Measurements from ENCODE around the gene NYAP2. TPM values are rescaled to one million over a fixed set of nuclear protein-coding genes. Genes with fewer than 3 reads are reported as not detected.

The NYAP2 gene
- total RNA-seq, 1 experiment from 2014 or later: 0.05 TPM

DNA sequence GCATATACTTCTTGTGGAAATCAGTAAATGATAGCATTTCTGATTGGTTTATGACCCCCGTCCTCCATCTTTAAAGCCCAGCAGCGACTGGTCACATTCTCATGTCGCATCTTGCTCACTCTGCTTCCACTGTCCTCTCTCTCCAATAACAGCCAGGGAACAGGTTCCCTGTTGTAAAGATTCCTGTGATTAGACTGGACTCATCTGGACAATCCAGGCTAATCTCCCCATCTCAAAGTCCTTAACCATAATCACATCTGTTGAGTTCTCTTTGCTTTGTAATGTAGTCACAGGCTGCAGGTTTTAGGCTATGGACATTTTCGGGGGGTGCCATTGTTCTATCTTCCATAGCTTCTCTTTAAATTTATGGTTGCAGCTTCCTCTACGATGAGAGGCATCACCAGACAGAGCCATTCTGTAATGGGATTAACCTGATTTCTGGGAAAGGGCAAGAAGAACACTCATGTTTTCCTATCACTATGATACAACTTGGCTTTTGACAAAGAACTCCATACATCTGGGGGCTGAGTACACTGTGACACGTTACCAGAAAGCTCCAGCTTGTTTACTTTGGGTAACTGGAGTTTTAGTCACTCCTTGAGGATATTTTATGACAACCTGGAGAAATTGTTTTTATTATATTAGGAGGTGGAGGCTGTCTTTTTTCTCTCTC, 159.0 kb downstream of the NYAP2 start:
- DNase-seq (ENCODE audit: low spot score): no peak

DNA sequence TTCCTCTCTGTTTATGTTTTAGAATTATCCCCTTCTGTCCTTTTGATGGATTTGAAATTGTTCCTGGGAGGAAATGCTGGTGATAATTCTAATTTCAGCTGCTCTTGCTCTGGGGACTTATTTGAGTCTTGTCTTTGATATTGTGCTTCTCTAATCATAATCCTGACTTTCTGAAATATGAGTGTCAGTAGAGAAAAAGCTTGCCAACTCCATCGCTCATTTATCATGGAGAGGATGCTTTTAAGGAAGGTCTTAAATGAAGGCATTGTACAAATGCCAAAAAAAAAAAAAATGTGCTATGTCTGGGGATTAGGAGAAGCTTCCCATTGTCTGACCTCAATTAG, 159.5 kb downstream of the NYAP2 start:
- no peak for DNase-seq (ENCODE audit: low spot score)

DNA sequence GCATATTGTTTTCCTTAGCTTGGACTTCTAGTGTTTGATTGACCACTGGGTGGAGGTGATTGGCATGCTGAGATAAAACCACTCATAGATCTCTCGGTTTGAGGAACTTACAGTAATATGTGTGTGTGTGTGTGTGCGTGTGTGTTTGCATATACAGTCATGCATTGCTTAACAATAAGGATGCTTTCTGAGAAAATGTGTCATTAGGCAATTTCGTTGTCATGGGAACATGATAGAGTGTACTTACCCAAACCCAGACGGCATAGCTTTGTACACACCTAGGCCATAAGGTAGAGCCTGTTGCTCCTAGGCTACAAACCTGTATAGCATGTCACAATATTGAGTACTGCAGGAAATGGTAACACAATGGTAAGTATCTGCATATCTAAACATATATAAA, 167.3 kb downstream of the NYAP2 start:
- DNase-seq (ENCODE audit: low spot score): peak; percentile 7

DNA sequence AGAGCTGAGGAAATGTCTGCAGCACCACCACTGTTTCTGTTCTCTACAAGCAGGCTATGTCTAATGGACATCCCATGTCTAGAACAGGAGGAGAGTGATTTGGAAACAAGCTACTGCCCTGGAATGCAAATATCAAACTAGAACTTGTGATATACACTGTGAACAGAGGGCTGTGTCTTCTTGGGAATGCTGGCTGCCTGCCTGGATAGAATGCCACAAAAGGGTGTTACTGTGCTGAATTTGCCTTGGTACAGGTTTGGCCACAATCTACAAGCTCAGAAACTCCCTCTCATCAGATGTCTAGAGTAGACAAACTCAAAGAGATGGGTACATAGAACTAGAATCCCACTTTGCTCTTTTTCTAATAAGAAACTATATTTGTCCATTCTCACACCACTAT, 170.5 kb downstream of the NYAP2 start:
- no peak for DNase-seq (ENCODE audit: low spot score)

DNA sequence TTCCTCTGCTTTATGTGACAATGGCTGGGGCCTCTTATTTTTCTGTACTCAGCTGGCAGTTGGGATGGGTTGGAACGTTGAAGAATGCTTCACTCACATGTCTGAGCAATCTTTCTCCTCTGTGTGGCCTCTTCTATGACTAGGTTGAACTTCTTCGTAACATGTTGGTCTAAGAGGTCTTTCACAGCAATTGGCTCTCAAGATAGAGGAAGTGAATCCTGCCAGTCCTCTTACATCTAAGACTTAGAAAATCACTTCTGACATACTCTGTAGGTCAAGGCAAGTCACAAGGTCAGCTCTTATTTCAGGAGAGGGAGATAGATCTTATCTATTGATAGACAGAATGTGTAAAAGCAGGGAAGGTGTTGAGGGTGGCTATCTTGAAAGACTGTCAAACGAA, 174.1 kb downstream of the NYAP2 start:
- no peak for DNase-seq (ENCODE audit: low spot score)

DNA sequence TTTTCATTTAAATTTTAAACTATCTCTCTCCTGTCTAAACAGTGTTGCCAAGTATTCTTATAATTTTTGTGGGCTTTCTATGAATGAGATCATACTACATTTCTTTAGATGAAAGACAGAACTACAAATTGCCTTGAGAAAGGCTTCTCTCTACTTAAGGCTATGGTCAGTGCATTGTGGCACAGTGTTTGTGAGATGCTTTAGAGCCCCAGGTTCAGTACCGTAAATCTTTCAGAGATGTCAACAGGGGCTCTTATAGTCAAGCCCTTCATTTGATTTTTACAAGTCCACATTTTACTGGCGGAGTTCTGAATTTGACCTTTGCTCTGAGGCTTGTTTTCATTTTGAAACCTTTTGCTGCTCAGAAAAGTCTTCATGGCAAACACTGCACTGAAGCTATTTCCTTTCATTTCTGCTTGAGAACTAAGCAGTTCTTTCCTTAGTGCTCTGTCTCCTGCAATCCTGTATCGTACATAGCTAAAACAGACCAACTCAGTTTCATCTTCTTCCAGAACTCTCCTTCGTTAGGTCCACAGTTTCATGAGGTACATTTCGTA, 175.2 kb downstream of the NYAP2 start:
- DNase-seq (ENCODE audit: low spot score): no peak

DNA sequence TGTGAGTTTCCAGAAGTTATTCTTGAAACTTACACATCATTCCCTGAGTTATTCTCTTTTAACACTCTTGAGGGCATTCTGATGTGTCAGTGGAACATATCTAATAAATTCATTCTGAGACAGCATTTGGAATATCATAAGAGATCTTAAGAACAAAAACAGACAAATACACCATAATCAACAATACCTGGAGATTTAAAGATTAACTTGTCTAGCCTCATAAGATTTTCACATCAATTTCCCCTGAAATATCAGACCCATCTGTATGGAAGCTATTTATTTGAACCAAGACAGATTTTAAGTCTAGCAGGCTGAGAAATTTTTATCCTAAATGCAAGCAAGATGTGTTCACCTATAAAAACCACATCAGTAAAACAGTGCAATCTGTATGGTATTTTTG, 181.6 kb downstream of the NYAP2 start:
- no peak for DNase-seq (ENCODE audit: low spot score)

DNA sequence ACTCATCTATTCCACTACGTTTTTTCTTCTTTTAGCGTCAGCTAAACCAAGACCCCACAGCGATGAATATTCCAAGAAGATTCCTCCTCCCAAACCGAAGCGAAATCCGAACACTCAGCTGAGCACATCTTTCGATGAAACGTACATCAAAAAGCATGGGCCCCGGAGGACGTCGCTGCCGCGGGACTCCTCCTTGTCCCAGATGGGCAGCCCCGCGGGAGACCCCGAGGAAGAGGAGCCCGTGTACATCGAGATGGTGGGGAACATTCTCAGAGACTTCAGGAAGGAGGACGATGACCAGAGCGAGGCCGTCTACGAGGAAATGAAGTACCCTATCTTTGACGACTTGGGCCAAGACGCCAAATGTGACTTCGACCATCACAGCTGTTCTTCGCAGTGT, 182.4 kb downstream of the NYAP2 start:
- DNase-seq (ENCODE audit: low spot score): no peak

DNA sequence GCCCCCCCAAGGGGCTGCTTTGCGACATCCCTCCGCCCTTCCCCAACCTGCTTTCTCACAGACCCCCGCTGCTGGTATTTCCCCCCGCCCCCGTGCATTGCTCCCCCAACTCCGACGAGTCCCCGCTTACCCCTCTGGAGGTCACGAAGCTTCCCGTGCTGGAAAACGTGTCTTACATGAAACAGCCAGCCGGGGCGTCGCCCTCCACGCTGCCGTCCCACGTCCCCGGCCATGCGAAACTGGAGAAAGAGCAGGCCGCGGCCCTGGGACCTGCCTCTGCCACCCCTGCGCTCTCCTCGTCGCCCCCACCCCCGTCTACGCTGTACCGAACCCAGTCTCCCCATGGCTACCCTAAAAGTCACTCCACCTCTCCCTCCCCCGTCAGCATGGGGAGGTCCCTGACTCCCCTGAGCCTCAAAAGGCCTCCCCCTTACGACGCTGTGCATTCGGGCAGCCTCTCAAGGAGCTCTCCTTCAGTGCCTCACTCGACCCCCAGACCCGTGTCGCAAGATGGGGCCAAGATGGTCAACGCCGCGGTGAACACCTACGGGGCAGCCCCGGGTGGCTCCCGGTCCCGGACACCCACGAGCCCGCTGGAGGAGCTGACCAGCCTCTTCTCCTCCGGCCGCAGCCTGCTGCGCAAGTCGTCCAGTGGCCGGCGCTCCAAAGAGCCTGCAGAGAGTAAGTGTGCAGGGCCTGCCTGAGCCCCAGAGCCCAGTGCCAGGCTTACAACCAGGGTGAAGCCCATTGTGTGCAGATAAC, 183.0 kb downstream of the NYAP2 start:
- DNase-seq (ENCODE audit: low spot score): no peak

DNA sequence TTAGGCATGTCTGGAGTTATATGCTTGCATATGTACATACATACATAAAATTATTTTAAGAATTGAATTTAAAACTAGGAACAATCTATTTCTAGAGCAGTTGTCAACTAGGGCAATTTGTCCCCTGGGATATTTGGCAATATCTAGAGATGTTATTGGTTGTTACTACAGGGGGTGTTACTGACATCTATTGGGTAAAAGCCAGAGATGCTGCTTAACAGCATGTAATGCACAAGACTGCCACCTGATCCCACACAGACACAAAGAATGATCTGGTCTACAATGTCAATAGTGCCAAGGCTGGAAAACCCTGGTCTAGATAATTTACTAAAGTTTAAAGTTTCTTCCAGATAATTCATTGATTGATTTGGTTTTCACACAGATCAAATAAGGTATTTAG, 185.3 kb downstream of the NYAP2 start:
- no peak for DNase-seq (ENCODE audit: low spot score)

DNA sequence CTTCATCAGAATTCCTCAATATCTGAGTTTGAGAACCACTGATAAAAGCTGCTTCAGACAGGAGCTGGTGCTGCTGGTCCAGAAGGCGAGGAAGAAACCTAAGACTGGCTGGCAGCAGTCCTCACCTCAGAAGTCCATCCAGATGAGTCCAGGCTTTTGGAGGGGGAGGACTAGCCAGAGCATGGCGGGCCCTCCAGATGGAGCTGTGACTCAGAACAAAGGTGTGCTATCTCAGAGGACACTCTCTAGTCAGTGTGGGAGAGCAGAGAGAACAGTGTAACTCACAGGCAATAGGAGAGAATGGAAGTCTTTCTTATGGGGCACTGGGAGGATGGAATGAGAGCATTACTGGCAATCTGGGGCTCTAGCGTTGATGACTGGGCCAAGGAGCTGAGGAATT, 191.4 kb downstream of the NYAP2 start:
- DNase-seq (ENCODE audit: low spot score): no peak

DNA sequence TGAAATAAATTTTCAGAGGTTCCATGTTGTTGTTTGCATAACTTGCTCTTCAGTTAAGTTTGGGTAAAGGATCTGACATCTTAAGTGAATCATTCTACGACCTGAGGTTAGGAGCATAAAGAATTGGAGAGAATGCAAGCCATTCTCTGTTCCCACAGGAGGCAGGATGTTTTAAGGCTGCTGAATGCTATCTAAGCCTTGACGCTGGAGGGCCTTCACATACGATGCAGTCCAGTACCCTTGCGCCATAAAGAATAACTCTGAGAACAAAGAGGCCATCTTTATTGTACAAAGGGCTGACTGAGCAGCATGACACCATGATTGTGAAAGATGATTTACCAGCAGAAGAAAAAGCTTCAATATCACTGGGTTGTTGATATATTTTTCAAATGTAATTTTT, 198.4 kb downstream of the NYAP2 start:
- no peak for DNase-seq (ENCODE audit: low spot score)

DNA sequence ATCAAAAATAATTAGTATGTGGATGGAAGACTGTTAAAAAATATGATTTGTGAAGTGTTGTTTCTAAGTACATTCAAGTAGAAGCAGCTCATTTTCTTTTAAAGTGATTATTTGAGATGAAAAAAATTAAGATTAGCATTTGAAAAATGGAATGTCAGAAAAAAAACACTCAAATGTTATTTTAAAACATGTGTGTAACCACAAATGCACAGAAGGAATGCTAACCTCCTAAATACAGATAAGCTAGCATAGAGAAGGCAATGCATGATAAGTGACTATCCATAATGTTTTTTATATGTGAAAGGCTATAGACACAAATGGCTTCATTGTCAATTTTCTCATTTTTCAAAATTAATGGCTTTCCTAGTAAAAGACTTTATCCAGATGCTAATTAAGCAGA, 198.9 kb downstream of the NYAP2 start:
- no peak for DNase-seq (ENCODE audit: low spot score)

DNA sequence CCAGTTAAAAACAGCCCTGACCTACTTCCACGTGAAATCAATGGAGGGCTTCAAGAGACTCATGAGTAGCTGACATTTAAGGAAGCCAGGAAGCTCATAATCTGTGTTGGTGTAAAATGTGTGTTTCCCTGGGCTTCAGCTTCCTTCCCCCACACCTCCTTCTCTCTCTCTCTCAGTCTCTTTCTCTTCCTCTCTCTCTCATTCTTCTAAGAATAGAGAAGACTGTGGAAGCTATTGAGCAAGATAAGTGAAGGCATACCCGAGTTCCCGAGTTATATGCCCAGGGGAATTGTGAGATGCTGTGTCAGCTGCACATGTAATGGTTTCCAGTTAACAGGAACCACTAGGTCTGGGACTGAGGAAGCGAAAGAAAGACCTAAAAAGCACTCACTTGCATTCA, 199.4 kb downstream of the NYAP2 start:
- no peak for DNase-seq (ENCODE audit: low spot score)

DNA sequence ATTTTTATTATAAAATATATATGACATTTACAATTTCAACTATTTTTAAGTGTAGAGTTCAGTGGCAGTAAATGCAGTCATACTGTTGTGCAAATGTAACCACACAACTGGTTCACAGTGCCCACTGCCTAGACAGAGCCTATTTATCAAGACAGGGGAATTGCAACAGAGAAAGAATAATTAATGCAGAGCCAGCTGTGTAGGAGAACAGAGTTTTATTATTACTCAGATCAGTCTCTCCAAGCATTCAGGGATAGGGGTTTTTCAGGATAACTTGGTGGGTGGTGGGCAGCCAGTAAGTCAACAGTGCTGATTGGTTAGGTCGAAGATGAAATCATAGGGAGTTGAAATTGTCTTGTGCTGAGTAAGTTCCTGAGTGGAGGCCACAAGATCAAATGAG, 200.3 kb downstream of the NYAP2 start:
- DNase-seq (ENCODE audit: low spot score): no peak

DNA sequence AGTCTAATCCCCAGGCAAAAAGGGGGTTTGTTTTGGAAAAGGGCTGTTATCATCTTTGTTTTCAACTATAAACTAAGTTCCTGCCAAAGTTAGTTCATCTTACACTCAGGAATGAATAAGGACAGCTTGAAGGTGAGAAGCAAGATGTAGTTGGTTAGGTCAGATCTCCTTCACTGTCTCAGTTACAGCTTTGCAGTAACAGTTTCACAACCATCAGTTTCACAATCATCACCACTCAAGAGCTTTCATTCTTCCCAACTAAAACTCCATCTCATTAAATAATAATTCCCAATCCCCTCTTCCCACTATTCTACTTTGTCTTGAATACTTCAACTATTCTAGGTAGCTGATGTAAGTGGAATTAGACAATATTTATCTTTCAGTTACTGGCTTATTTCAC, 200.9 kb downstream of the NYAP2 start:
- DNase-seq (ENCODE audit: low spot score): no peak

DNA sequence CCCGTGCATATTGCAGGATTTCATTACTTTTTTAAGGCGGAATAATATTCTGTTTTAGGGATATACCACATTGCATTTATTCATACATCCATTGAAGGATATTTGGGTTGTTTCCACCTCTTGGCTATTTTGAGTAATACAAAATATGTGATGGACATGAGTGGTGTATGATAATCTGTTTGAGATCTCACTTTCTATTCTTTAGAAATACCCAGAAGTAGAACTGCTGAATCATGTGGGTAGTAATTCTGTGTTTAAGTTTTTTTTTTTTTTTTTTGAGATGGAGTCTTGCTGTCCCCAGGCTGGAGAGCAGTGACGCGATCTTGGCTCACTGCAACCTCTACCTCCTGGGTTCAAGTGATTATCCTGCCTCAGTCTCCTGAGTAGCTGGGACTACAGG, 201.4 kb downstream of the NYAP2 start:
- DNase-seq (ENCODE audit: low spot score): no peak

DNA sequence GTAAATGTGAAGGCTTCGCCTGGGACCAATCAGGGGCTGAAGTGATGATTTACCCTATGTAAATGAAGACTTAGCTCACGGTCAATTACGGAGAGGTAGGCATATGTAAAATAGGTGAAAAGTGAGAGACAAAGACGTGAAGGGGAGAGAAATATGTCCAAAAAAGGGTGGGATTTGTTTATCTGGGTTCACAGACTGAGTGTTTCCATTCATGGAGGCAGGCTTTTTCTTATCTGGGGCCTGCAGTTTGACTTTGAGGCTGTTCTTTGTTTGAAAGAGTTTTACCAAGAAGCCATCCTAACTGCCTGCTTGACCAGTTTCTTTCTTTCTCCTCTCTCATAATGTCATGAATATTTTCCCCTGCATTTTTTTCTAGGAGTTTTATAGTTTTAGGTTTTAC, 202.7 kb downstream of the NYAP2 start:
- DNase-seq (ENCODE audit: low spot score): no peak

DNA sequence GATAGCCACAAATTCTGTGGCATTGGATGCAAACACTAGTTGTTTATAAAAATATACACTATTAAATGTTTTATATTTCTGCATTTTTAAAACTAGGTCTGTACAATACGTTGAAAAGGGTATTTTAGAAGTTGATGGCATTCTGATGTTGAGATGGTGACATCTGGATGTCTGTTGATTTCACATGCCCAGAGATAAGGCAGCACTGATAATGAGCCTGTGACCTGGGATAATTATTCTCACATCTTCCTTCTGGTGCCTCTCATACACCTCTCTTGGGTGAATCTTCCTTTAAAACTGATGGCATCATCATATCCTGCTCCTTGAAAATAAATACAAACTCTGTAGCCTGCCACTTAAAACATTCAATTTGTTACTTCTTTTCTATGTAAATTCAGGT, 208.6 kb downstream of the NYAP2 start:
- no peak for DNase-seq (ENCODE audit: low spot score)

DNA sequence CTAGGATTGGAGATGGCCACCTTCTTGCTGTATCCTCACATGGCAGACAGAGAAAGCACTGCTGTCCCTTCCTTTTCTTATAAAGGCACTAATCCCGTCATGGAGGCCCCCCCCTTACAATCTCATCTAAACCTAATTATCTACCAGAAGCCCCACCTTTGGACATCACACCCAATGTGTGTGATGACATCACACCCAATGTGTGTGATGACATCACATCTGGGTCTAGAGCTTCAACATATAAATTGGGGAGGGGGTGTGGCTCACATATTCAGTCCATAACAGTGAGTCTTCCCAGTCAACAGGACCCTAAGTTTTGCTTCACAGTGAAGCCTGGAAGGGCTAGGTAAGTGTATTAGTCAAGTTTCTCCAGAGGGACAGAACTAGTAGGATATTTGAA, 213.1 kb downstream of the NYAP2 start:
- no peak for DNase-seq (ENCODE audit: low spot score)

DNA sequence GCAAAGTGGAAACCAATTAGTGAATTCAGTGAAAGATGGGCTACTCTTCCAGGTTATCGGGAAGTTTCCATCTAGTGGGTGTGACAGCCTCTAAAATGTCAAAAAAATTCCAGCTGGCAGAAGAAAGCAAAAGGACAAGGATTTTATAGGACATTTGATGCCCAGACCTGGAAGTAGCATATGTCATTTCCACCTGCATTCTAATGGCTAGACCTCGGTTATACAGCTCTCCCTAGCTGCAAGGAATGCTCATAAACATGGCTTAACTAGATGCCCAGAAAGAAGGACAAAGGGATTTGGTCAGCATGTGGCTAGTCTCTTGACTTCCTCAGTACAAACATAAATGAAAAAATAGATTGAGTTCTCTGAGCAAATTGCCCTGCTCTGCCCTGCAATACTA, 215.4 kb downstream of the NYAP2 start:
- DNase-seq (ENCODE audit: low spot score): no peak

DNA sequence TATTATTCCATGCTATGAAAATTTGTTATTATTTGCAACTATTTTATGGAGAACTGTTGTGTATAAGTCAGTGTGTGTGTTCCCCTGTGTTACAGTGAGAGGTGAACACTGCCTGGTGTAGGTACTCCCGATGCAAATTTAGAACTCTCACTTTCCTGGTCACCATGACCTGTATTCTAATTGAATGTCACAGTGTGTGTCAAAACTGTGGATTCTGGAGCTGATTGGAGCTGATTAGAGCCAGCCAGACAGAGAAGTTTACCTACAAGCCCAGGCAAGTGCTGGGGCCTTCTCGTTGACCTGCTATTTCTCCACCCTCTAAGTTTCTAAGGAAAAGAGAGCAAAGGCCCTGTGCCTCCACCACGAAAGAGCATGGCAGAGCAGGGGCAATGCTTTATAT, 216.0 kb downstream of the NYAP2 start:
- DNase-seq (ENCODE audit: low spot score): no peak

DNA sequence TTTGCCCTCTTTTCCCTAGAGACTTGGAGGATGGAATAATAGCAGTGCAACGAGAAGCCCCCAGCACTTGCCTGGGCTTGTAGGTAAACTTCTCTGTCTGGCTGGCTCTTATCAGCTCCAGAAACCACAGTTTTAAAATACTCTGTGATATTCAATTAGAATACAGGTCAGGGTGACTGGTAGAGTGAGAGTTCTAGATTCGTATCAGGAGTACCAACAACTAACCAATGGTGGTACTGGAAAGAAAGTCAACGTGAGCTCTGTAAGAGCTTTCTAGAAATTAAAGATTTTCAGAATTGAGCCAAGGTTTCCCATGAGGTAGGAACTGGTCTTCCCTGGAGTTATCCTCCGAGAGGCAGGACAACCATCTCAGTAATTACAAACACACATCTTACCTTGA, 216.9 kb downstream of the NYAP2 start:
- no peak for DNase-seq (ENCODE audit: low spot score)

All from HT-29 (cell line).